Neuron (in vitro differentiated cells): ENCODE data around the gene SMYD3.
"Not testable (repeated sequence)": the region's sequence is repeated elsewhere in the genome, so short reads cannot be mapped to it uniquely, and the experiment has no call there.

ENCODE experiments used
- H2AFZ ChIP-seq: one replicate; pipeline ENCODE4 v1.6.1; 2013; ENCODE audit warnings: low read depth, mild to moderate bottlenecking, inconsistent platforms, low read length, moderate library complexity
- H3K27me3 ChIP-seq: one replicate; pipeline ENCODE4 v1.6.1; 2013; ENCODE audit warnings: low read length; ENCODE audit not compliant: insufficient read depth
- H3K36me3 ChIP-seq: one replicate; pipeline ENCODE4 v1.6.1; 2013; ENCODE audit warnings: low read length; ENCODE audit not compliant: insufficient read depth
- H3K4me1 ChIP-seq: one replicate; pipeline ENCODE4 v1.6.1; 2013; ENCODE audit warnings: low read length; ENCODE audit not compliant: insufficient read depth
- H3K4me3 ChIP-seq: 2 replicates; pipeline ENCODE4 v1.5.1; 2013; ENCODE audit warnings: mild to moderate bottlenecking, low read length, moderate library complexity
- H3K9me3 ChIP-seq: one replicate; pipeline ENCODE4 v1.6.1; 2013; ENCODE audit warnings: low read length

Gene SMYD3

DNA sequence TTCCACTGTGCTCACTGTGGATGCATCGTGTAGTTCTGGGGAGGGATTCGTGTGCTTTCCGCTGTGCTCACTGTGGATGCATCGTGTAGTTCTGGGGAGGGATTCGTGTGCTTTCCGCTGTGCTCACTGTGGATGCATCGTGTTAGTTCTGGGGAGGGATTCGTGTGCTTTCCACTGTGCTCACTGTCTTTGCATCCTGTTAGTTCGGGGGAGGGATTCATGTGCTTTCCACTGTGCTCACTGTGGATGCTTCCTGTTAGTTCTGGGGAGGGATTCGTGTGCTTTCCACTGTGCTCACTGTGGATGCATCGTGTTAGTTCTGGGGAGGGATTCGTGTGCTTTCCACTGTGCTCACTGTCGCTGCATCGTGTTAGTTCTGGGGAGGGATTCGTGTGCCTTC lies 435.1 kb downstream of the SMYD3 start:
- not testable (repeated sequence) for H2AFZ ChIP-seq, H3K9me3 ChIP-seq, H3K27me3 ChIP-seq, H3K4me3 ChIP-seq, H3K4me1 ChIP-seq, H3K36me3 ChIP-seq

DNA sequence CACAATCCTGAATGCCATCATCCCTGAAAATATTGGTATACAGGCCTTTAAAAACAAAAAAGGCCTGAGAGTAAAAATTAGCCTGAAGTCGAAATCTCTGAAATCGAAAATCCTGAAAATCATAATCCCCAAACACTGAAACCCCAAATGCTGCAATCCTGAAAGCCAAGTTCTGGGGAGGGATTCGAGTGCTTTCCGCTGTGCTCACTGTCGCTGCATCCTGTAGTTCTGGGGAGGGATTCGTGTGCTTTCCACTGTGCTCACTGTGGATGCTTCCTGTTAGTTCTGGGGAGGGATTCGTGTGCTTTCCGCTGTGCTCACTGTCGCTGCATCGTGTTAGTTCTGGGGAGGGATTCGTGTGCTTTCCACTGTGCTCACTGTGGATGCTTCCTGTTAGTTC lies 435.5 kb downstream of the SMYD3 start:
- H3K4me3 ChIP-seq, H2AFZ ChIP-seq, H3K9me3 ChIP-seq, H3K36me3 ChIP-seq, H3K4me1 ChIP-seq, H3K27me3 ChIP-seq: not testable (repeated sequence)

DNA sequence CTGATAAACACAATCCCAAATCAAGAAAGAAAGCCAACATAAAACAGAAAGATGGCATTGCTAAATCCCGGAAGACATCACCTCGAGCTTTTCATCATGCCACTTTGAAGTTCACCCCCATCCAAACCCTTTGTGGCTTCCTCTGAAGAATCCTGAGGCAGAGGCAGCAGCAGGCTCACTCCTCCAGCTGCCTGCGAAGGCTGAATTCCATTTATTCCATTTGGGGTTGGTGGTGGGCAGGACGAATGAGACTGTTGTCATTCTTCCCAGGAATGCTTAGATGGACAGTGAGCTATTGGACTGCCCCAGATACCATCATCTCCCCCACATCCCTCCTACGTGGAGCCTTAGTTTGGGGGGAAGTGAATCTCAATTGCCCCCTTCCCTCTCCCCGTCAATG lies 437.5 kb downstream of the SMYD3 start:
- Histone ChIP-seq H2AFZ (no peak overlapping the region), H3K27me3 (no peaks in the 10 kb centered on the region), H3K36me3 (no peaks in the 10 kb centered on the region), H3K9me3 (no peaks in the 10 kb centered on the region), H3K4me1 (peaks cover 14% of the 10 kb centered on the region), H3K4me3 (no peak overlapping the region)

DNA sequence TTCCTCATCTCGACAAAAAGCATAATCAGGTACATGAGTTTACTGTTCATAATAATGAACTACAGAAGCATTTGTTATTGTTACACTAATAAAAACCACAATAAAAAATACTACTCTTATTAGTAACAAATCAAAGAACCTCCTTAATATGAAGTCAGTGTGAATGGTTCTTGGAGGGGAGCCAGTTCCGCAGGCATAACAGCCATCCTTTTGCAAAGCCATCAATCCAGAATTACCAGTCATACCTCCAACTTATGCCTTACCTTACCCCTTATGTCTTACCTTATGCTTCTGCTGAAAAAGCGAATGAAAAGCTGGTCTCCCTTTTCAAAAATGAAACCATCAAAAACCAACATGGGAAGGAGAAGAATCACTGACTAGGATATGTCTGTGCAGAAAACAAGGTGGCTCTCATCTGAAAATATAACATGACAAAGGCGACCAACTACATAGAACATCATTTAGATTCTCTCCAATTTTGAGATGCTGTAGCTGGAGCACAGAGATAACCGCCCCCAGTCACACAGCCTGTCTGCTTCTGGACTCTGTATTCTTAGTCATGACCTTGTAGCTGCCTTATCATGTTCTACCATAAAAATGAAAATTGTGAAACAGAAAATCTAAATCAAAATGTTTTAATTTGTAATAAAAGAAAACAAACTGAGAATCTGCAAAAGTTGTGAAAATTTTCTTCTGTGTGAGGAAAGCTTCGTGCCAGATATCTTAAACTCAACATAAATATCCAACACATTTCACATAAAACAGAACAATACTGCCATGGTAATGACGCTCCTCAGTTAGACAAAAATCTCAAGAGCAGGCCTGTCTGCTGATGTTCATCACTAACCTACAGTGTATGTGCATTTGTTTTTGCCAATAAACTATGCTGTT lies 438.2 kb downstream of the SMYD3 start:
- Histone ChIP-seq H3K4me1 (peaks cover 14% of the 10 kb centered on the region), H3K27me3 (no peaks in the 10 kb centered on the region), H3K4me3 (no peak overlapping the region)

DNA sequence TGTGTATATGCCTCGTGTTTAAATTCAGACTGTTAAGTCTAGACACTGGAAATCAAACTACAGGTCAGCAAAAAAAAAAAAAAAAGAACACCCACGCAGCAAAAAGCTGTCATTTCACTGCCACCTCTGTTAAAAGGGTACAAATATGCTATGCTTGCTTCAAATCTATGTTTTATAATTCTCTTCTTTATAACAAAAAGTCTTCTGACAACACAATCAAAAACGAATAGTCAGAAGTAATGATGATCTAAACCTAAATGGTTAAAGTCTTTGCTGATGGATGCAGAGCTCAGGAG lies 438.9 kb downstream of the SMYD3 start:
- Histone ChIP-seq H3K4me3 (no peak overlapping the region), H3K36me3 (no peaks in the 10 kb centered on the region), H3K27me3 (no peaks in the 10 kb centered on the region), H3K4me1 (peaks cover 14% of the 10 kb centered on the region), H2AFZ (no peak overlapping the region), H3K9me3 (no peaks in the 10 kb centered on the region)

More for the DNA sequence above, 438.2 kb downstream of the SMYD3 start:
- no peaks in the 10 kb centered on the region for H3K36me3 ChIP-seq
- no peaks in the 10 kb centered on the region for H3K9me3 ChIP-seq
- H2AFZ ChIP-seq, result no peak overlapping the region

DNA sequence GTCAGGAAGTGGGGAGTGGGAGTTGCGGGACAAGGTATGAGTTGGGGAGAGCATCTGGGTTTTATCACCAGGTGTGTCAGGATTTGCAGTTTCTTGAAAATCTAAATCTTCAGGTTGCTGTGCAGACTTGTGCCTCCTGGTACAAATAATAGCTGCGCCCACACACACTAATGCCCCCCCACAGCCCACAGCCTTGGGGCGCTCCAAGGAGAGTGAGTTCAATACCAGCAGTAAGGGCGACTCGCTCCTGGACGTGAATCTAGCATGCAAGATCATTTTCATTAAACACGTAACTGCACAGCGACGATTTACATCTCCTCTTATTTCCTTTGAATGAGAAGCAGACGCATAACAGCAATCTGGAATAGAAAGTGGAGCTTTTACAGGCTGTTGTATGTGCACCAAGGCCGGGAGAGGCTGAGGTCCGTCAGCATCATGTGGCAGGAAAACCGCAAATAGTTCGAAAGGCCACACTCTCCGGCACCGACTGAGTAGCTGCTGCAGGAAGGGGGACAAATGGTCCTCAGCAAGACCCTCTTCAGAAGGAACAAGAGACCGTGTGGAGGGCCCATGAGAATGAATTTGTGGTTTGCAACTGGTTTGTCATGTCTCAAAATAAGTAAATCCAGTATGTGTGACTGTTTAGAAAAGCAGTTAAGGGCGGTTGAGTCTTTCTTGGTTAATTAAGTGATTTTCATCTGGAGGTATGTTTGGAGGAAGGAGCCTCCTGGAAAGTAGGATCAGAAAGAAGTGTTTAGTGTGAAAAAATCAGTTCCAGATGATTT lies 439.5 kb downstream of the SMYD3 start:
- no peaks in the 10 kb centered on the region for H3K27me3 ChIP-seq
- no peaks in the 10 kb centered on the region for H3K9me3 ChIP-seq
- no peak overlapping the region for H3K4me3 ChIP-seq
- peaks cover 14% of the 10 kb centered on the region for H3K4me1 ChIP-seq
- no peaks in the 10 kb centered on the region for H3K36me3 ChIP-seq
- H2AFZ ChIP-seq, result no peak overlapping the region

DNA sequence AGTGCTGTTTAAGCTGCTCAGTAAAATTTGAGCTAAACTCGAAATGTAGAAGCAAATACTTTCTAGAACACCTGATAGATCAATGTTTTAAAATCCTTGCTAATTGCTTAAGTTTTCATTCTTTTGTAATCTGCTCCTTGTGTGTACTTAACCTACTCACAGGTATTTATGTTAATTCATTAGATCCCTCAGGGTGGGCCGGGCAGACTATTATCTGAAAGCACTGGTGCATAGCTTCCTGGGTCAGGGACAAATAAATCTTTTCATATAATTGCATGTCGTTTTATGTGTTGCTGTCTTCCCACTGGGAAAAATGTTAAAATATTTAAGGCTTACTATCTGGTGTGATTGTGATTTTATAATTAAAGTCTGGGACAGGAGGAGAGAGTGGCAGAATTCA lies 440.5 kb downstream of the SMYD3 start:
- Histone ChIP-seq H3K36me3 (no peaks in the 10 kb centered on the region), H3K4me1 (peaks cover 14% of the 10 kb centered on the region), H3K9me3 (no peaks in the 10 kb centered on the region), H2AFZ (no peak overlapping the region), H3K4me3 (no peak overlapping the region), H3K27me3 (no peaks in the 10 kb centered on the region)

DNA sequence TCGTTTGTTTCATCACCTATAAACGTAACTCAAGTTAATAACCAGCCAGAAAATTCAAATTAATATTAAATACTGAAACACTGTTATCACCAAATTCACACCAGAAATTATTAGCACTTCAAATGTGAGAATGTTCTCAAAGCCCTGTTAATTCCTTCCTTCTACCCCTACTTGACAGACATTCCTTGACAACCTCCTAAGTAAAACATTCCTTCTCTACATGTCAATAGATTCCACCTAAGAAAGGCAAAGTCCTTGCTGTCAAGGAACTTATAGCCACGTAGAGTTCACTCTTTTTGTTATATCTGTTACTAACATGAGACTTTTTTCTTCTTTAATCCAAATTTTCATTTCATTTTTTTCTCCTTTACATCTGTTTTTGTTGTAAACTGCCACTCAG lies 441.5 kb downstream of the SMYD3 start:
- Histone ChIP-seq H3K4me3 (no peak overlapping the region), H3K9me3 (no peaks in the 10 kb centered on the region), H3K27me3 (no peaks in the 10 kb centered on the region), H3K36me3 (no peaks in the 10 kb centered on the region), H3K4me1 (peaks cover 14% of the 10 kb centered on the region), H2AFZ (no peak overlapping the region)

DNA sequence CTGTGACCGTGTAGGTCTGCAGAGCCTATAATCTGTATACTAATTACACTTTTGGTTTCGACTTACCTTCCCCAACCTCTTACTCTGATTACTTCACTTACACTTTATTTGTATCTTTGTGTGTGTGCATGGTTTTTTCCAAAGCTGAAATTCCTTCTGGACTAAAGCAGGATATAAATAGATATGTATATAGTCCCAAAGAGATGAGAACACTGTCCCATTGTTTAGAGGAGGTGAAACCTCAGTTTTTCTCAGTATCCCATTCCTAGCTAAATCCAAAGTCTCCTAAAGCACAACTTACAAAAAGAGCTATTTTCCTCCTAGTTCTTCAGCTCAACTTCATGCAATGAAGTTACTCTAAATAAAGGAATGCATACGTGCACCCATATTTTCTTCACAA lies 442.2 kb downstream of the SMYD3 start:
- Histone ChIP-seq H3K4me1 (peaks cover 14% of the 10 kb centered on the region), H2AFZ (no peak overlapping the region), H3K4me3 (no peak overlapping the region), H3K9me3 (no peaks in the 10 kb centered on the region), H3K27me3 (no peaks in the 10 kb centered on the region), H3K36me3 (no peaks in the 10 kb centered on the region)

DNA sequence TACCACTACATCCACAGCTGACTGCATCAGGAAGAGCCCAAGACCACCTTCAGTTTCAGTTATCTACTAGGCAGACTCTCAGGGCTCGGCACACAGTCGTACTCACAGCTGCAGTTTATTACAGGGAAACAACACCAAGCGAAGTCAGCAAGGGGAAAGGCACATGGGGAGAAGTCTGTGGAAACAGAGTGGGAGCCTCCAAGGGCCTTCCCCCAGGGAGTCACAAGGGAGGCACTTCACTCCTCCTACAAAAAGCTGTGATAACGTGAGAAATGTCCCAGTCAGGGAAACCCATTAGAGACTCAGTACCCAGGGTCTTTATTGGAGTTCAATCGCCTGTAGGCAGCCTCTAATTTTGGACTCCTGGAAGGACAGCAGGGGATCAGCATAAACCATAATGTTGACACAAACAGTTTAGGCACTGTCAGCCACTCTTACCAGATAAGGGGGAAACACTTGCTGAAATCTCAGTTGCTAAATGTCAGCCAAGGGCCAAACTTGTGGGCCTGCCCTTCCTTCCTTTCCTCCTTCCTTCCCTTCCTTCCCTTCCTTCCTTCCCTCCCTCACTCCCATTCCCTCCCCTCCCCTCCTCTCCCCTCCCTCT lies 444.0 kb downstream of the SMYD3 start:
- Histone ChIP-seq H3K4me3 (no peak overlapping the region), H3K9me3 (no peaks in the 10 kb centered on the region), H3K36me3 (no peaks in the 10 kb centered on the region), H2AFZ (no peak overlapping the region), H3K4me1 (peaks cover 14% of the 10 kb centered on the region), H3K27me3 (no peaks in the 10 kb centered on the region)

DNA sequence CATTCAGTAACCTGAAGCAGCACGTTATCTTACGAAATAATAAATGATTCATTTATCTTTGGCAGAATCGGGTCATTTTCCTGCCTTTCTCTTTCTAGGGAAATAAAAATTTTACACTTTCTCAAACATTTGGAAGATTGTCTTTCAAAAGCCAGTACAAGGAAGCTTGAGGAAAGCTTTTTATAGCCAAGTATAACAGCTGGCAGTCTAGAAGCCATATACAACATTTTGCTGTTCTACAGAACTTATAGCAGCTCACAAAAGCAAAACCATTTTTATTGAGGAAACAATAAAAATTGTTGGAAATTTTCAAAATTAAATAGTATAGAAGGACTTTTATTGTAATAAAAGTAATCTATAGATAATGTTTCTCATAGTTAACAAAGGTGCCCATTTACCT lies 448.6 kb downstream of the SMYD3 start:
- H3K27me3 ChIP-seq, result no peaks in the 10 kb centered on the region
- H3K9me3 ChIP-seq, result peaks cover 2% of the 10 kb centered on the region
- H3K36me3 ChIP-seq, result no peaks in the 10 kb centered on the region

DNA sequence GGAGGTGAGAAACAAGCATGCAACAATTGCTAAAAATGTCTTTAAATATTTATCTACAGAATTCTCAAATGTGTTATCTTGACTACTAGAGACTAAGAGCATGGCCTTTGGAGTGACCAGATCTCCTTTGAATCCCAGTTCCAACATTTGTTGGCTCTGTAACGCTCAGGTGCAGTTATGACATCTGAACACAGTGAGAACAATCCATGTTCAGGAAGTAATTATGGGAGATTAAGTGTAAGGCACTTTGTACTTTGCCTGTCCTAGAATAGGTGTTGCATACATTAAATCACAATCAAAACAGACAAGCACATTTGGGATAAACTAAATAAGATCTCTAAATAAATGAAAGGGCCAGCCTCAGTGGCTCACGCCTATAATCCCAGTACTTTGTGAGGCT lies 454.5 kb downstream of the SMYD3 start:
- Histone ChIP-seq H3K36me3 (no peaks in the 10 kb centered on the region), H3K27me3 (no peaks in the 10 kb centered on the region), H3K4me1 (peaks cover 7% of the 10 kb centered on the region), H3K4me3 (no peak overlapping the region), H3K9me3 (peaks cover 2% of the 10 kb centered on the region), H2AFZ (no peak overlapping the region)

More for the DNA sequence above, 448.6 kb downstream of the SMYD3 start:
- Histone ChIP-seq H3K4me1 (no peaks in the 10 kb centered on the region), H2AFZ (no peak overlapping the region), H3K4me3 (no peak overlapping the region)

DNA sequence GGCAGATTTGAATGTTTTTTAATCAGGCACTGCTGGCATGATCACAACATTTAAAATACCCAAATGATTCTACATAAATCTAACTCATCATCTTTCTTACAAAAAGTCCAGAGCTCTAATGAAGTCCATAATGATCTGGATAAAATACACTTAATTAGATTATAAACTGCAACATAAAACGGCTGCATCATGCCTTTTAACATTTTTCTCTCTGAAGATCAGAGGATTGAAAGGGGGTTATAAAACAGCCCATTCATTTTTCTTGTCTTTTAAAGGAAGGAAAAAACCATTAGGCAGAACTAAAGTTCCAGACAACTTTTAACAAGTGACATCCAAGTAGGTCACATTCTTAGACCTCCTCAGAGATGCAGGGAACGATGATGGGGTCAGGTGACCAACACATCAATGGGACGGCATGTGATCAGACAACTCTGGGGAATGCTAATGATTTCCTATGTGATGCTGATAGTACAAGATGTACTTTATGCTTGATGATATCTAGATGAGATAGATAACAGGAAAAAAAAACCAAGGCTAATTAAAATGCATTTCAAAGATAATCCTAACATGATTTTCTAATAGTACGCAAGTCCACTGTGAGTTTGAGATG lies 455.1 kb downstream of the SMYD3 start:
- Histone ChIP-seq H3K9me3 (peaks cover 2% of the 10 kb centered on the region), H3K4me1 (peaks cover 7% of the 10 kb centered on the region)

More for the DNA sequence above, 455.1 kb downstream of the SMYD3 start:
- Histone ChIP-seq H3K36me3 (no peaks in the 10 kb centered on the region), H3K4me3 (no peak overlapping the region), H2AFZ (no peak overlapping the region), H3K27me3 (no peaks in the 10 kb centered on the region)
